GM19193 (cell line): ENCODE data around the gene TM4SF5.

Experiments
- POLR2A ChIP-seq: IDR thresholded peaks from 4 replicates; pipeline ENCODE4 v1.6.1; 2011; ENCODE audit not compliant: insufficient read depth, insufficient read length; ENCODE audit errors: extremely low read depth

The TM4SF5 gene

DNA sequence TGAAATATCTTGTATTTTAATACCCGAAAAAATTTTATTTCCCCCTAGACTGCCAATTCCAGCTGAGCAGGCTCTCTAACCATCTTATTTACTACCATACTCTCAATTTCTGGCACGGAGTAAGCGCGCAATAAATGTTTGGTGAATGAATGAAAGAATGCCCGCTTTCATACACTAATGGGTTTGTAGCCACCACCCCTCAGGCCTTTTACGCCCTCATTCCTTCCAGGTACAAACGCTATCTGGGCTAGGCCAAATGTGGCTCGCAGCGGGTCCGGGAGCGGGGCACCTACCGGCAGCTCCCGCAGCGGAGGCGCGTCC, 34.7 kb downstream of the TM4SF5 start:
- no peak for TF ChIP-seq POLR2A

GRCh38 chr17:4806777-4807604, 35.3 kb downstream of the TM4SF5 start, which contains the start of gene PLD2:
TSS of gene PLD2 (plus strand) at chr17:4807152. CDS start at chr17:4807773, 621 bp downstream.
- peak; percentile 69 for TF ChIP-seq POLR2A

GRCh38 chr17:4807605-4808377, 36.1 kb downstream of the TM4SF5 start:
- TF ChIP-seq POLR2A = no peak

DNA sequence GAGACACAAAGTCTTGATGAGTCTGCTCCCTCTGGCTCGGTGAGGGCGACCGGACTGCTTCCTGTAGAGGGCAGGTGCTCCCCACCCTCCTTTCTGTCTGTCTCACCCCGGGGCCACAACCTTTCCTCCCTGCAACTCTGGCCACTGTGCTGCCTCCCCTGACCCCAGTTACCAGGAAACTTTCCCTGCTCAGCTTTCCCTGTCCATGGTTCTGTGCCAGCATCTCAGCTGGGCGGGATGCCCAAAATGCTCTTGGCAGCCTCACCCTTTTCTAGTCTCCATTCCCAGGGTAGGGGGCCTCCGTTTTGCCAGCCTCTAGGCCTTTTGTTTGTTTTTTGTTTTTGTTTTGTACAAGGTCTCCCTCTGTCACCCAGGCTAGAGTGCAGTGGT, 36.7 kb downstream of the TM4SF5 start:
- no peak for TF ChIP-seq POLR2A

DNA sequence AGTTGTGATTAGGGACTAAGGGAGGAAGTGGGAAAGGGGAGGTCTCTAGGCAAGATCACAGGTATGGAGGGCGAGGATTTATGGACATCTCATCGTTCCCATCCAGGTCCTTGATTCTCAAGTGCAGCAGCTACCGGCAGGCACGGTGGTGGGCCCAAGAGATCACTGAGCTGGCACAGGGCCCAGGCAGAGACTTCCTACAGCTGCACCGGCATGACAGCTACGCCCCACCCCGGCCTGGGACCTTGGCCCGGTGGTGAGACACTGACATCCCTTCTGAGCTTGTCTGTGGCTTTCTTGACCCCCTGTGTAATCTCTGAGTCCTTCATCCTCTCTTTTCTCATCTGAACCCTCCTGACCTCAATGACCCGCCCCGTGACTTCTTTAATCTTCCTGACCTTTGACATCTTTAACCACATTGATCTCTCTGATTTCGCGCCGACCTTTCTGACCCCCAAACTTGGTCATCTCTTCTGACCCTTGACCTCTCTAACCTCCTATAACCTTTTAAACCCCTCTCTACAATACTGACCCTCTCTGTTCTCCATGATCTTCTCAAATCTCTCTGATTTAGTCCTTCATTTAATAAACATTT, 39.1 kb downstream of the TM4SF5 start:
- no peak for TF ChIP-seq POLR2A

GRCh38 chr17:4811471-4811870, 39.8 kb downstream of the TM4SF5 start:
- no peak for TF ChIP-seq POLR2A

GRCh38 chr17:4812690-4813089, 41.0 kb downstream of the TM4SF5 start:
- TF ChIP-seq POLR2A = no peak

GRCh38 chr17:4815043-4815675, 43.5 kb downstream of the TM4SF5 start:
- TF ChIP-seq POLR2A = no peak

DNA sequence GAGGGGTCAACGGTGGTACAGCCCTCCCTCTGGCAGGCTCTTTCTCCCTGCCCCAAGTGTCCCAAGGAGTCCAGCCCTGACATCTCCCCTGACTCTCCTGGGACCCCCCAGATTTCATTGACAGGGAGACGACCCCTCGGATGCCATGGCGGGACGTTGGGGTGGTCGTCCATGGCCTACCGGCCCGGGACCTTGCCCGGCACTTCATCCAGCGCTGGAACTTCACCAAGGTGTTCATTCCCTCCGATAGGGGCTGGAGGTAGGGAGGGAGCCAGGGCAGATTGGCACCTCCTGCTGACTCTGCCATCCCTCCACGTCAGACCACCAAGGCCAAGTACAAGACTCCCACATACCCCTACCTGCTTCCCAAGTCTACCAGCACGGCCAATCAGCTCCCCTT, 45.1 kb downstream of the TM4SF5 start:
- TF ChIP-seq POLR2A = no peak

DNA sequence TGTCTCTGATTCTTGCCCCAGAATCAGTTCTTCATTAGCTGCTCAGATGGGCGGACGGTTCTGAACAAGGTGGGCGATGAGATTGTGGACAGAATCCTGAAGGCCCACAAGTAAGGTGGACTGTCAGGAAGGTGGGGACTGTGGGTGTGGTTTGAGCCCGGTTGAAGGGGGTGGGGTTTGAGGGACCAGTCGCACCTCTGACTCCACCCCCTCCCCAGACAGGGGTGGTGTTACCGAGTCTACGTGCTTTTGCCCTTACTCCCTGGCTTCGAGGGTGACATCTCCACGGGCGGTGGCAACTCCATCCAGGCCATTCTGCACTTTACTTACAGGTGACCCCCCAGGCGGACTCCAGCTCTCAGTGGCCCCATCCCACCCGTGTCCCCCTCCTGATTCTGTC, 46.6 kb downstream of the TM4SF5 start:
- no peak for TF ChIP-seq POLR2A

DNA sequence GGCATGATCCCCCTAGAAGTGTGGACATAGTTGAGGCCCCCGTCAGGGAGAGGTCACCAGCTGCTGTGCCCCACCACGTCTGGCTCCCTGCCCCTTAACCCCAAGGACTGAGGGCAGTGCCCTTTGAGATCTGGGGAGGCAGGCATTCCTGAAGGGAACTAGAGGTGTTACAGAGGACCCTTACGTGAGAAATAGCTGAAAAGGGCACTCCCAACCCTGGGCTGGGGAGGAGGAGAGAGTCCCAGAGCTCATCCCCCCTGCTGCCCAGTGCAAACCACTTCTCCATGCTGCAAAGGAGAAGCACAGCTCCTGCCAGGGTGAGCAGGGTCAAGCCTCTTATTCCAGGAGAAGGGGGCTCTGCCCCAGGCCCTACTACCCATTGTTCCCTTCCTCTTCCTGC, 51.1 kb downstream of the TM4SF5 start:
- TF ChIP-seq POLR2A = no peak

DNA sequence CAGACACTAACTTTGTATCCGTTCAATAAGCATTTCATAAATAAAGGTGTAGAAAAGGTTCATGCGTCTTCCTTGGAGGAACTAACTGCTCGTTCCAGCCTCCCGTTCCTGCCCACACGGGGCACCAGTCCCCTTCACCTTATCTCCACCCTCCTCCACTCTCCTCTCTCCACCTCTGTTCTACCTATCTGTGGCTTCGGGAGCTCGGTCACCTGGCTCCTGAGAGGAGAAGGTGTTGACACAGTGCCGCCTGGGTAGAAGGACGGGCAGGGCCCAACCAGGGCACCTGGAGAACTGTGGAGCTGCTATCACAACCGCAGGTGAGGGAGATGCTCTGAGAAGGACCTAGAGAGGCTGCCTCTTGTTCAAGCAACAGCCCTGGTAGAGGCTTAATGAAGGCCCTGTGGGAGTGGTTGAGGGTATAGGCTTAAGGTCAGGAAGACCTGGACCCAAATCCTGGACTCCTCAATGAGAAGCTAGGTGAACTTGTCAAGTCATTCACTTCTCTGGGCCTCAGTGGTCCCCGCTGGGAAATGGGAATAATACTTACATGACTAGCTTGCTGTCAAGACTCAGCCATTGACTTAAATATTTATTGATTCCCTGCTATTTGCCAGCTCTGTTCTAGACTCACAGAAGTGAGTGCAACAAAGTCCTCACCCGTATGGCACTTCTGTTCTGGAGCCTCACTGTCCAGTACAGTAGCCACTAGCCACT, 51.8 kb downstream of the TM4SF5 start:
- no peak for TF ChIP-seq POLR2A

DNA sequence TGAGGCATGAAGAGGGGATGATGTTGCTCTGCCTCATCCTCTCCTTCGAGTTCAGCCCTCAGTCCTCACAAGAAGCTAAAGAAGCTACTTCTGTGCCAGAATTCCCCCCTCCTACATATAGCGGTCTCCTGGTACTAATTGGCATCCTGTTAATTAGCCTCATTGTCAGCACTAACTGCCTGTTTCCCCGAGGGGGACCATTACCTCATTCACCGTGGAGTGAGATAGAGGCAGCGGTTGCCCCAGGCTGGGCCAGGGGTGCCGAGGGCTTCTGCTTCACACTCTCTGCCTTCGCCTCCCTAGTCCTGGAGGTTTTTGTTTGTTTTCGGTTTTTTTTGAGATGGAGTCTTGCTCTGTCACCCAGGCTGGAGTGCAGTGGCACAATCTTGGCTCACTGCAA, 55.7 kb downstream of the TM4SF5 start:
- no peak for TF ChIP-seq POLR2A
